Osteocyte (in vitro differentiated cells): ENCODE measurements around the gene ZNF76. TPM values are rescaled to one million over a fixed set of nuclear protein-coding genes. Genes with fewer than 3 reads are reported as not detected.

Experiments
- DNase-seq: peaks from one replicate; pipeline ENCODE4 v3.0.0; 2021; ENCODE audit warnings: mixed read lengths; ENCODE audit not compliant: unreplicated experiment; ENCODE audit errors: extremely low spot score
- H3K27ac Mint-ChIP-seq: one replicate; pipeline ENCODE4 v1.8.0; 2021; ENCODE audit warnings: mild to moderate bottlenecking, mixed read lengths; ENCODE audit not compliant: unreplicated experiment
- H3K27me3 Mint-ChIP-seq: one replicate; pipeline ENCODE4 v1.8.0; 2021; ENCODE audit warnings: mixed read lengths; ENCODE audit not compliant: unreplicated experiment
- H3K36me3 Mint-ChIP-seq: one replicate; pipeline ENCODE4 v1.8.0; 2021; ENCODE audit warnings: mixed read lengths; ENCODE audit not compliant: unreplicated experiment
- H3K4me1 Mint-ChIP-seq: one replicate; pipeline ENCODE4 v1.8.0; 2021; ENCODE audit warnings: mixed read lengths; ENCODE audit not compliant: unreplicated experiment
- H3K4me3 Mint-ChIP-seq: one replicate; pipeline ENCODE4 v1.8.0; 2021; ENCODE audit warnings: mild to moderate bottlenecking, moderate library complexity, mixed read lengths; ENCODE audit not compliant: unreplicated experiment
- H3K9me3 Mint-ChIP-seq: one replicate; pipeline ENCODE4 v1.8.0; 2021; ENCODE audit warnings: mixed read lengths; ENCODE audit not compliant: unreplicated experiment
- CTCF ChIP-seq: fragments of 200-600 bp; sonication (generic); IDR thresholded peaks from 2 replicates; pipeline ENCODE4 v1.5.0; 2021; ENCODE audit warnings: antibody characterized with exemption, mild to moderate bottlenecking, moderate library complexity
- total RNA-seq: library from RNA; stranded (reverse); gene quantifications from 2 replicates; pipeline ENCODE4 v1.2.1, GENCODE V29; 2021

The ZNF76 gene
- total RNA-seq, 1 donor from 2014 or later, result 32.9 TPM

GRCh38 chr6:35242486-35242885 is 17.0 kb upstream of the ZNF76 start:
- TF ChIP-seq CTCF, result no peak
- no peaks in the 10 kb centered on the region for H3K27me3 Mint-ChIP-seq
- peaks cover 23% of the 10 kb centered on the region for H3K36me3 Mint-ChIP-seq
- peaks cover 15% of the 10 kb centered on the region for H3K4me1 Mint-ChIP-seq
- no peak for DNase-seq
- no peak overlapping the region for H3K27ac Mint-ChIP-seq
- H3K9me3 Mint-ChIP-seq, result no peaks in the 10 kb centered on the region
- no peak overlapping the region for H3K4me3 Mint-ChIP-seq

GRCh38 chr6:35242906-35243305 is 16.6 kb upstream of the ZNF76 start:
- H3K4me1 Mint-ChIP-seq, result peaks cover 17% of the 10 kb centered on the region

GRCh38 chr6:35243386-35243958 is 16.1 kb upstream of the ZNF76 start:
- Mint-ChIP-seq H3K27me3 (no peaks in the 10 kb centered on the region), H3K4me3 (no peak overlapping the region), H3K36me3 (peaks cover 19% of the 10 kb centered on the region), H3K27ac (no peak overlapping the region), H3K9me3 (no peaks in the 10 kb centered on the region), H3K4me1 (peaks cover 21% of the 10 kb centered on the region)
- TF ChIP-seq CTCF, result no peak
- no peak for DNase-seq

More at GRCh38 chr6:35242906-35243305, 16.6 kb upstream of the ZNF76 start:
- Mint-ChIP-seq H3K9me3 (no peaks in the 10 kb centered on the region), H3K27me3 (no peaks in the 10 kb centered on the region), H3K36me3 (peaks cover 23% of the 10 kb centered on the region), H3K4me3 (no peak overlapping the region), H3K27ac (no peak overlapping the region)
- no peak for DNase-seq
- no peak for TF ChIP-seq CTCF

GRCh38 chr6:35244551-35244950 is 15.0 kb upstream of the ZNF76 start:
- H3K4me3 Mint-ChIP-seq, result no peak overlapping the region
- no peaks in the 10 kb centered on the region for H3K27me3 Mint-ChIP-seq
- H3K9me3 Mint-ChIP-seq, result no peaks in the 10 kb centered on the region
- TF ChIP-seq CTCF, result no peak
- no peak for DNase-seq
- no peak overlapping the region for H3K27ac Mint-ChIP-seq
- H3K36me3 Mint-ChIP-seq, result peaks cover 19% of the 10 kb centered on the region
- H3K4me1 Mint-ChIP-seq, result peaks cover 21% of the 10 kb centered on the region

GRCh38 chr6:35247642-35248231 is 11.8 kb upstream of the ZNF76 start:
- H3K27me3 Mint-ChIP-seq, result no peaks in the 10 kb centered on the region
- no peaks in the 10 kb centered on the region for H3K9me3 Mint-ChIP-seq
- no peak for DNase-seq
- peak overlapping the region; percentile 24 for H3K27ac Mint-ChIP-seq
- TF ChIP-seq CTCF, result no peak
- H3K36me3 Mint-ChIP-seq, result peaks cover 19% of the 10 kb centered on the region
- no peak overlapping the region for H3K4me3 Mint-ChIP-seq
- H3K4me1 Mint-ChIP-seq, result peaks cover 22% of the 10 kb centered on the region
